GM18505 (cell line): Measurements from ENCODE around the gene MCTS1.
"Not testable (repeated sequence)": the region's sequence is repeated elsewhere in the genome, so short reads cannot be mapped to it uniquely, and the experiment has no call there.

ENCODE experiments used
- ATAC-seq: cut with Tn5 transposase; IDR thresholded peaks from one replicate; pipeline ENCODE4 v1.9.1; 2021; ENCODE audit not compliant: unreplicated experiment
- POLR2A ChIP-seq: IDR thresholded peaks from 4 replicates; pipeline ENCODE4 v1.6.1; 2011; ENCODE audit warnings: borderline replicate concordance; ENCODE audit not compliant: insufficient read depth, insufficient read length; ENCODE audit errors: extremely low read depth

MCTS1 gene

DNA sequence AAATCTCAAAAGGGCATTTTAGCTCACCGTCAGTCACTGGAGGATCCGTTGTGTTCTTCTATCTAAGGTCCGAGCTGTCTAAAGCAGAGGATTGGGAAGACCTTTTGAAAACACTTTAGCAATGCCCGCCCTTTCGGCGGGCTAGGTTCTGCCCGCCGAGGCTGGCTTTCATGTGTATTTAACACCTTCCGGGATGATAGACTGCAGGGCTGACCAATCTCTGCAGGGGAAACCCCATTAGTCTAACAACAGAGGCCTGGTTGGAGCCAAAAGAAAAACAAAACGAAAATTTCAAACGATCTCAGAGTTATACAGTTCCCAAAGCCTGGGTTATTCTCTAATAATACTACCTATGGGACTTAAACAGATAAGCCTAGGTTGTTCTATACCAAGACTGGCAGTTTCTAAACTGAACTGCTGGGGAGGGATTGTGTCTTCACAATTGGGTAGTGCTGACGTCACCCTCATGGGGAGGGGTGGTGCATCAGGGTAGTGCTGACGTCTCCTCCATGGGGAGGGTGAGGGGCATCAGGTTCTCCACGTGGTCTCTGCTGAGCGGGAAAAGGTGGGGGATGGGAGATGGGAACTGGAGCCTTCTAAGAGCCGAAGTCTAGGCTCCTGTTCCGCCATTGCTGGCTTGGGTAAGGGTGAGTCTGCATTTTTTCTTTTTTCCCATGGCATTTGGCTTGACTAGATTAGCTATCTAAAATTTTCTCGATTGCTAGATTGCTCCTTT is 28.4 kb upstream of the MCTS1 start:
- no peak for ATAC-seq
- TF ChIP-seq POLR2A: no peak

DNA sequence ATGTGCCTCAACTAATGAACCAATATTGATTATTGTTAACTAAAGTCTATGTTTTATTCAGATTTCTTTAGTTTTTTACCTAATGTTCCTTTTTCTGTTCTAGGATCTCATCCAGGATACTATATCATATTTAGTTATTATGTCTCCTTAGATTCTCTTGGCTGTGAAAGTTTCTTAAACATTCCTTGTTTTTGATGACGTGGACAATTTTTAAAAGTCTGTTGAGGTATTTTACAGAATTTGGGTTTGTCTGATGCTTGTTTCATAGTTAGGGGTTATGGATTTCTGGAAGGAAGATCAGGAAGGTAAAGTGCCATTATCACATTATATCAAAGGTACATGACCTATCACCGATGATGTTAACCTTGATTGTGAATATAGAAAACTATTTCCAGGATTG is 18.2 kb upstream of the MCTS1 start:
- no peak for ATAC-seq
- no peak for TF ChIP-seq POLR2A

DNA sequence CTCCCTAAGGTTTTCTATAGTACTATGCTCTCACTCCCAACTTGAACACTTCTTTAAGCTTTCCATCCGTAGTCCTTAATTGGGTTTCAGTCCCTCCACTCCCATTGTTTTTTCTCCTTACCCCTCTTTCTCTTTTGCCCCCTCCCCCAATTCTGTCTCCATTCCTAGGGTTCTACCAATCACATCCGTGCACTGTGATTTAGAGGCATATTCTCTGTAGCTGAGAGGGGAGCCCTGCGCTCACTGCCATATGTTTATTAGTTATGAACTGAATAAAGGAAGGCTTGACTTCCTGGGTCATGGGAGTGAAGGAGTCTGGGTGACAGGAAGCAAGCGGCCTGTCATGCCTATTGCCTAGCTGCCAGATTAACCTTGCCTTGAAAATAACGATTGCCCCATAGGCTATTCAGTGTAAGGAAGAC is 471 bp downstream of the MCTS1 start:
- ATAC-seq: peak; percentile 48

DNA sequence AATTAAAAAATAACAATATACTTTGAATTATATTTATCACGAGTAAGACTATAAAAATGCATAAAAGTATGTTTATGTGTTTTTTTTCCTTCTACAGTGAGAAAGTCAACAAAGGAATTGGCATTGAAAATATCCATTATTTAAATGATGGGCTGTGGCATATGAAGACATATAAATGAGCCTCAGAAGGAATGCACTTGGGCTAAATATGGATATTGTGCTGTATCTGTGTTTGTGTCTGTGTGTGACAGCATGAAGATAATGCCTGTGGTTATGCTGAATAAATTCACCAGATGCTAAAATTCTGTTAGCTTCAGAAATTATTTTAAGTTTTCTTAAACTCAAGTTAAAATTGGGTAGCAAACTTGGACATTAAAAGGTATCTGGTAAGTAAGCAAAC is 8.2 kb downstream of the MCTS1 start:
- ATAC-seq: no peak
- no peak for TF ChIP-seq POLR2A

More for the DNA sequence above, 471 bp downstream of the MCTS1 start:
- TF ChIP-seq POLR2A: no peak

DNA sequence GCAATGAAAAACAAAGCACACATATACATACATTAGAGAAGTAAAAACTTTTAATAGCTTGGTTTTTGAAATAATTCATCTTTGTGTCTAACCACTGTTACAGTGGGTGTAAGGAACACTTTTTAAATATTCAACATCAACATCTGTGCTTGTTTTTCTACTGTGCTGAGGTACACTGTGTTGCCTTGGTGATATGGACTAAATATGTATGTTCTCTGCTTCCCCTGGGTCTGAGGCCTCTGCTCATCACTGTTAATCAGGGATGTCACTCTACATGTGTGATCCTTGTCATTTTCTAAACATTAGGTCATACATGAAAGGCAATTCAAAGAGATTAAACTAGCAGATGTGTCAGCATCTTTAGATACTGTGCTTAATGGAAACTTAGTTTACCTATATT is 10.9 kb downstream of the MCTS1 start:
- TF ChIP-seq POLR2A: no peak
- no peak for ATAC-seq

DNA sequence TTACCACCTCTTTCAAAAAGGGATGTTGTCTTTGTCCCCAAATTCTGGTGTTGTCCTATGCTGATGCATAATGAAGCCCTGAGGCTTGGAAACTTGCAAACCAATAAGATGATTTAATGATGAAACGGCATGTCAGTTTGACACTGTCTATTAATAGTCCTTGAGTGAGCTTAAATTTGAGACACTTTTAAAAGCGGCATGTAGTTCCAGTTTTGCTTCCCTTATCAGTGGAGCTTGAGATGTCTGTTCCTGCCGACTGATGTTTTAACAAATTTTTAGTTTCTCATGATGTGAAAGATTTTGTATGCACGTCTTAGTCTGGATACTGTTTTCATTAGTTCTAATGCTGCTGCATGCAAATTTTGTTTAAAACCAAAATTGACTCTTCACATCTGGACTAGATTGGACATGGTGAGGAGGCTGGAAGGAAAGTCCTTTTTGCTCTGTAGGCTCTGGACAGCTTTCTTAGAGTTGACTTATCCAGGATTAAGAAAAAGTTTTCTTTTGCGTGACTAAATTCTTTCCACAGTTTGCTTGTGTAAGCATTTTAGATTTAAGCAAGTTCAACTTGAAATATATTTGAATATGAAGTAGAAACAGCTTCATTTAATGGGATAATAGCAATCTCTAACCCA is 14.2 kb downstream of the MCTS1 start:
- no peak for ATAC-seq
- TF ChIP-seq POLR2A: no peak

DNA sequence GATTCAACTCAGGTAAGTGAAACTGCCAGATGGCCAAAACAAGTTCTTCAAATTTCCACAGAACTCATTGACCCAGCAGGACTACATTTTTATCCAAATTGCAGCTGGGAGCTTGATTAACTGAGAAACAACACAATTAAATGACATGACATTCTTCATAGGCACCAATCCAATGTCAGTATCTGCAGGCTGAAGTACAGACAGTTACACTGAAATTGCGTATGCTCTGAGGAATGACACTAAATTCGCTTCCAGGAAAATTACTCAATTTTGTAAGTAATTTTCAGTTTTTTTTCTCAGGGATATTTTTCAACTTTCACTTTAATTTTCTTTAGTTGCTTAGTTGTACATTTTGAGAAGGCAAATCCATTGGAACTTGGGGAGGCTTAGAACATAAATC is 21.5 kb downstream of the MCTS1 start:
- no peak for ATAC-seq

DNA sequence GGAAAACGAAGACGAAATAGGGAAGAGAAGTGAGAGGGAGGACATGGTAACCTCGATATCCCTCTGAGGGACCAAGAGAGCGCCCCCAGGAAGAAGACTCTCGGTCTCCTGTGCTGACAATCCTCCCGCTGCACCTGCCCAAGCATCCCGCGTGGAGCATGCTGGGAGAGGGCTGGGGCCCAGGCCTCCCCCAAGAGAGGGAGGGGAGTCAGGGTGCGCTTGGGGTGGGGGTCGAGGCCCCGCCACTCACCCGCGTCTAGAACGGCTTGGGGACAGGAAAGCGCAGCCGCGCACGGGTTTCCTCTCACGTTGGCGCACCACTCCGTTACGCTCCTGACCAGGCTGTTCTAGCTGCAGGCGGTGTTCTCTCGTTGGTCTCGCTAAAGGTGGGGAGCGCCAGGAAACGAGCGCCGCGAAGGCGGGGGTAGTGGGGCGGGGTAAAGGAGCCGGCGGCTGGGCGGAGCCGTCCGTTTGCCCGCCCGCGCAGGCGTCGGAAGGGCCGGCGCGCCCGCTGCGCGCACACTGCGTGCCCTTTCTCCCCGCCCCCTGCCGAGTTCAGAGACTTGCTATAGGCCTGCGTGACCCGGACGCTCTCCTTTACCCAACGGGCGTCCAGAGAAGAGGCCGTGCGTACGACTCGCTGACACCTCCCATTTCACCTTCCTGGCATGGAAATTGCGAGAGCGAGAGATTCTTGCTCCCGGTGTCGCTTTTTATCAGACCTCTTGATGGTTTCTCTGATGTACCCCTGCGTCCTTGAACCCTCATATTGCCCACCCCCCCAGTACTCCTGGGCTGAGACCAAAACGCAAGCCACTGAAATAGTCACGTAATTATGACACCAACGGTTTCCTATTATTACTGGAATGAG is 26.0 kb downstream of the MCTS1 start, which contains the start of gene C1GALT1C1:
C1GALT1C1 (minus strand) TSS at position 388 of the 871 bp plus-strand sequence. CDS start 2,888 bp downstream, outside the sequence.
- peak; percentile 94 for ATAC-seq
- TF ChIP-seq POLR2A: peak; percentile 71

More for the DNA sequence above, 21.5 kb downstream of the MCTS1 start:
- TF ChIP-seq POLR2A: no peak

DNA sequence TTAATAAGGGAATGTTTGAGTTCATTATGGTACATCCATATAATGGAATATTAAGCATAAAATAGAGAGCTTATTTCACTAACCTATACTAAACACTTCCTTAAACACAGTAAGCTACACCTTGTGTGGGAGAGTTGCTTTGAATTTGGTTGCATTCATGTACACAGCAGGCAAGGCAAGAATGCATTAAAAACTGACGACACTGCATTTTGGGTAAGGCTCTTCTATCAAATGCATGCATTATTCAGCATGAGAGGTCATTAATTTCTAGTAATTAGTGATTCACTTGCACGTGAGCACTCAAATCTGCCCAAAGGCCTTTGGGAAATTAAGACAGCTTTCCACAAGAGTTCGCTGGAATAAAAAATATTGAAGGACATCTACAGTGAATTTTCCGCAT is 34.7 kb downstream of the MCTS1 start:
- no peak for TF ChIP-seq POLR2A
- ATAC-seq: no peak

DNA sequence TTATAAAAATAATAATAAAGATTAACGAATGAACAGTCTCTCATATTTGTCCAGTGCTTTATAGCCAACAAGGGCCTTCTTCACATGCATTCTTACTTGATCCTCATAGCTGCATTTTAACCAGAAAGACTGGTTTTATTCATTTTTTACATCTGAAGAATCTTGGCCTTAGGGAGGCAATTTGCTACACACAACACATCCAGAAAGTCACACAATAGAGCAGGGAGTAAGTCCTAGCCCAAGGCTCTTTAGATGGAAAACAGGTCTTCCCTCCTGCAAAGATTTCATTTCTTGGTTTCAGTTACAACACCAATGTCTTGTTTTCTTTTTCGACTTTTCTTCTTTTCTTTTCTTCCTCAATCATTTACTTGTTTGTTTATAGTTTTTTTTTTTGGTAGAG is 39.0 kb downstream of the MCTS1 start:
- TF ChIP-seq POLR2A: no peak
- no peak for ATAC-seq

DNA sequence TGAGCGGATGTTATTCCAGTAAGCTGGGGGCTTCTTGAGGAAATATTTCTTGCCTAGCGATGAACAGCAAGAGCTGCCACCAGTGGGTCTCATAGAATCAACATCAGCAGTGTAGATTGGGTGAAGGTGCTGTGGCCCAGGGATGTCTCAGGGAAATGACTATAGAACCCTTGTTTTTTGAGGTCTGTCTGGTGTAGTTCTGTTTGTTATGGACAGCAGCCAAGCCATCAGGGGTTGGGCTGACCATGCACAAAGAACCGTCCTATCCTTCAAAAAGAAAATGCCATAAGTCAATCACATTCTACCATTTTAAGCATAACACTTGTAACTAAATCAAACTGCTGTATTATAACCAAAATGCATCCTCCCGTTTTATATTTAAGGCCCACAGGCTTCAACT is 43.2 kb downstream of the MCTS1 start:
- TF ChIP-seq POLR2A: no peak
- ATAC-seq: no peak

DNA sequence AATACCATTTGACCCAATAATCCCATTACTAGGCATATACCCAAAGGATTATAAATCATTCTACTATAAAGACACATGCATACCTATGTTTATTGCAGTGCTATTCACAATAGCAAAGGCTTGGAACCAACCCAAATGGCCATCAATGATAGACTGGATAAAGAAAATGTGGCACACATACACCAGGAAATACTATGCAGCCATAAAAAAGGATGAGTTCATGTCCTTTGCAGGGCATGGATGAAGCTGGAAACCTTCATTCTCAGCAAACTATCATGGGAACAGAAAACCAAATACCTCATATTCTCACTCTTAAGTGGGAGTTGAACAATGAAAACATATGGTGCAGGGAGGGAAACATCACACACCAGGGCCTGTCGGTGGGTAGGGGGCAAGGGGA is 48.4 kb downstream of the MCTS1 start:
- not testable (repeated sequence) for ATAC-seq

DNA sequence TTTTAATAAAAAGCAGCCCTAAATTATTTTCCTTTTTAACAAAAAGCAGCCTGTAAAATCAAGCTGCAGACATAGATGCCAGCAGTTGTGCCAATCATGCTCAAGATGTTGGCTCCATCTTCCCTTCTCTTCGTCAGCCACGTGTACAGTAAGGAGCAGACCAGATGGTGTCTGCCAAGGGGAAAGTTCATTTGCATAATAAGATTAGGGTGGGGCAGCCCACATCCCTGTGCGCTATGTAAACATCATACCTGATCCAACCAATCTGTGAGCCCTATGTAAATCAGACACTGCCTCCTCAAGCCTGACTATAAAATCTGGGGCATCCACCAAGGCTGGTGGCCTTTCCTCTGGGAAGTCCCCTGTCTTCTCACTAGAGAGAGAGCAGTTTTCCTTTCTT is 49.1 kb downstream of the MCTS1 start:
- no peak for ATAC-seq

More for the DNA sequence above, 49.1 kb downstream of the MCTS1 start:
- no peak for TF ChIP-seq POLR2A
